Osteoblast (primary cell): ENCODE data around the gene TMEM147. TPM values are rescaled to one million over a fixed set of nuclear protein-coding genes. Genes with fewer than 3 reads are reported as not detected.

Experiments used
- DNase-seq: peaks from one replicate; pipeline ENCODE4 v3.0.0; 2011; ENCODE audit warnings: low spot score, mixed read lengths; ENCODE audit not compliant: insufficient read length; ENCODE audit errors: missing footprints
- H2AFZ ChIP-seq: 2 replicates; pipeline ENCODE4 v1.6.0; 2011; ENCODE audit warnings: mild to moderate bottlenecking, low read length
- H3K27ac ChIP-seq: 2 replicates; pipeline ENCODE4 v1.5.1; 2011; ENCODE audit warnings: mild to moderate bottlenecking, low read depth, low read length, moderate library complexity
- H3K27me3 ChIP-seq: 2 replicates; pipeline ENCODE4 v1.6.0; 2012; ENCODE audit warnings: mild to moderate bottlenecking, control low read depth, inconsistent platforms, low read length, moderate library complexity; ENCODE audit not compliant: insufficient read depth
- H3K36me3 ChIP-seq: 2 replicates; pipeline ENCODE4 v1.5.1; 2011; ENCODE audit warnings: mild to moderate bottlenecking, low read length, control low read depth, moderate library complexity; ENCODE audit not compliant: insufficient read depth
- H3K4me1 ChIP-seq: 2 replicates; pipeline ENCODE4 v1.5.1; 2011; ENCODE audit warnings: mild to moderate bottlenecking, low read length, control low read depth, moderate library complexity; ENCODE audit not compliant: insufficient read depth
- H3K4me2 ChIP-seq: 2 replicates; pipeline ENCODE4 v1.6.0; 2011; ENCODE audit warnings: mild to moderate bottlenecking, low read length; ENCODE audit not compliant: insufficient read depth
- H3K4me3 ChIP-seq: fragments of 200-600 bp; sonication (generic); 3 replicates; pipeline ENCODE4 v1.5.1; 2012; ENCODE audit warnings: mild to moderate bottlenecking, low read length, inconsistent platforms; ENCODE audit not compliant: insufficient read depth
- H3K79me2 ChIP-seq: 2 replicates; pipeline ENCODE4 v1.6.0; 2012; ENCODE audit warnings: mild to moderate bottlenecking, low read length, control low read depth, inconsistent platforms; ENCODE audit not compliant: insufficient read depth
- H3K9me3 ChIP-seq: 2 replicates; pipeline ENCODE4 v1.5.1; 2011; ENCODE audit warnings: low read depth, low read length, control low read depth
- H4K20me1 ChIP-seq: 2 replicates; pipeline ENCODE4 v1.6.0; 2012; ENCODE audit warnings: mild to moderate bottlenecking, low read length, control low read depth; ENCODE audit not compliant: insufficient read depth
- CTCF ChIP-seq: IDR thresholded peaks from 2 replicates; pipeline ENCODE4 v1.5.1; 2011; ENCODE audit warnings: mild to moderate bottlenecking, low read depth, low read length, moderate library complexity; ENCODE audit errors: extremely low read depth
- total RNA-seq: library from RNA; depleted of rRNA; stranded (reverse); fragments of >200 nt; gene quantifications from 2 replicates; pipeline ENCODE4 v1.2.3, GENCODE V29; 2012

The TMEM147 gene
- total RNA-seq, 1 donor, result 98.8 TPM

GRCh38 chr19:35500611-35501010 is 44.8 kb upstream of the TMEM147 start:
- Histone ChIP-seq H3K36me3 (no peaks in the 10 kb centered on the region), H2AFZ (no peak overlapping the region), H3K4me3 (no peak overlapping the region), H3K9me3 (no peaks in the 10 kb centered on the region), H3K4me1 (no peaks in the 10 kb centered on the region), H3K79me2 (no peaks in the 10 kb centered on the region), H3K27me3 (no peaks in the 10 kb centered on the region), H4K20me1 (no peaks in the 10 kb centered on the region), H3K4me2 (no peak overlapping the region), H3K27ac (no peak overlapping the region)
- DNase-seq, result peak; percentile 47
- no peak for TF ChIP-seq CTCF

GRCh38 chr19:35501684-35502083 is 43.7 kb upstream of the TMEM147 start:
- H3K27ac ChIP-seq, result no peak overlapping the region
- no peaks in the 10 kb centered on the region for H3K9me3 ChIP-seq
- no peaks in the 10 kb centered on the region for H3K4me1 ChIP-seq
- no peaks in the 10 kb centered on the region for H3K36me3 ChIP-seq
- H3K4me2 ChIP-seq, result no peak overlapping the region
- TF ChIP-seq CTCF, result no peak
- no peak overlapping the region for H3K4me3 ChIP-seq
- H3K79me2 ChIP-seq, result no peaks in the 10 kb centered on the region
- no peak for DNase-seq
- H2AFZ ChIP-seq, result no peak overlapping the region
- H4K20me1 ChIP-seq, result no peaks in the 10 kb centered on the region
- H3K27me3 ChIP-seq, result no peaks in the 10 kb centered on the region

GRCh38 chr19:35502751-35503150 is 42.7 kb upstream of the TMEM147 start:
- no peak for TF ChIP-seq CTCF
- Histone ChIP-seq H3K9me3 (no peaks in the 10 kb centered on the region), H4K20me1 (no peaks in the 10 kb centered on the region), H3K36me3 (no peaks in the 10 kb centered on the region), H3K4me1 (no peaks in the 10 kb centered on the region), H3K4me2 (no peak overlapping the region), H3K79me2 (no peaks in the 10 kb centered on the region), H3K27me3 (peaks cover 10% of the 10 kb centered on the region), H3K4me3 (no peak overlapping the region), H3K27ac (no peak overlapping the region), H2AFZ (no peak overlapping the region)
- peak; percentile 4 for DNase-seq

- peaks cover 40% of the 10 kb centered on the region for H3K27me3 ChIP-seq
- no peaks in the 10 kb centered on the region for H3K9me3 ChIP-seq
- H4K20me1 ChIP-seq, result no peaks in the 10 kb centered on the region
- H3K4me3 ChIP-seq, result no peak overlapping the region
- no peaks in the 10 kb centered on the region for H3K36me3 ChIP-seq
- TF ChIP-seq CTCF, result no peak
- H3K4me2 ChIP-seq, result no peak overlapping the region
- peaks cover 5% of the 10 kb centered on the region for H3K4me1 ChIP-seq
- no peak overlapping the region for H3K27ac ChIP-seq
- peak; percentile 72 for DNase-seq
- H3K79me2 ChIP-seq, result no peaks in the 10 kb centered on the region
- no peak overlapping the region for H2AFZ ChIP-seq
Measured at GRCh38 chr19:35506011-35506410, 39.4 kb upstream of the TMEM147 start.
